ENCODE results near the gene MCUB.
"Not testable (repeated sequence)": the region's sequence is repeated elsewhere in the genome, so short reads cannot be mapped to it uniquely, and the experiment has no call there.

DNA sequence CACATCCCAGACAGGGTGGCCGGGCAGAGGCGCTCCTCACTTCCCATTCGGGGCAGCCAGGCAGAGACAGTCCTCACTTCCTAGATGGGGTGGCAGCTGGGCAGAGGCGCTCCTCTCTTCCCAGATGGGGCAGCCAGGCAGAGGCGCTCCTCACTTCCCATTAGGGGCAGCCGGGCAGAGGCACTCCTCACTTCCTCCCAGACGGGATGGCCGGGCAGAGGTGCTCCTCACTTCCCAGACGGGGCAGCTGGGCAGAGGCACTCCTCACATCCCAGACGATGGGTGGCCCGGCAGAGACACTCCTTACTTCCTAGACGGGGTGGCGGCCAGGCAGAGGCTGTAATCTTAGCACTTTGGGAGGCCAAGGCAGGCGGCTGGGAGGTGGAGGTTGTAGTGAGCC lies 118.9 kb downstream of the MCUB start:
- not testable (repeated sequence) for TF ChIP-seq TAF1 (IDR thresholded peaks at IDR 0.05; ENCODE audit: low read depth); POLR2AphosphoS5 (IDR thresholded peaks at IDR 0.05); RAD21 (conservative IDR thresholded peaks at IDR 0.05)
- TF ChIP-seq, protein P1, sequence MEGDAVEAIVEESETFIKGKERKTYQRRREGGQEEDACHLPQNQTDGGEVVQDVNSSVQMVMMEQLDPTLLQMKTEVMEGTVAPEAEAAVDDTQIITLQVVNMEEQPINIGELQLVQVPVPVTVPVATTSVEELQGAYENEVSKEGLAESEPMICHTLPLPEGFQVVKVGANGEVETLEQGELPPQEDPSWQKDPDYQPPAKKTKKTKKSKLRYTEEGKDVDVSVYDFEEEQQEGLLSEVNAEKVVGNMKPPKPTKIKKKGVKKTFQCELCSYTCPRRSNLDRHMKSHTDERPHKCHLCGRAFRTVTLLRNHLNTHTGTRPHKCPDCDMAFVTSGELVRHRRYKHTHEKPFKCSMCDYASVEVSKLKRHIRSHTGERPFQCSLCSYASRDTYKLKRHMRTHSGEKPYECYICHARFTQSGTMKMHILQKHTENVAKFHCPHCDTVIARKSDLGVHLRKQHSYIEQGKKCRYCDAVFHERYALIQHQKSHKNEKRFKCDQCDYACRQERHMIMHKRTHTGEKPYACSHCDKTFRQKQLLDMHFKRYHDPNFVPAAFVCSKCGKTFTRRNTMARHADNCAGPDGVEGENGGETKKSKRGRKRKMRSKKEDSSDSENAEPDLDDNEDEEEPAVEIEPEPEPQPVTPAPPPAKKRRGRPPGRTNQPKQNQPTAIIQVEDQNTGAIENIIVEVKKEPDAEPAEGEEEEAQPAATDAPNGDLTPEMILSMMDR (IDR thresholded peaks at IDR 0.05; ENCODE audit: poor library complexity, severe bottlenecking), result not testable (repeated sequence)

All from neural cell (in vitro differentiated cells).